Mesenchymal stem cell (in vitro differentiated cells and primary cell): ENCODE results near the gene SIX5.

Source experiments
- DNase-seq: peaks from one replicate; pipeline ENCODE4 v3.0.0-alpha.2; 2013
- H2AFZ ChIP-seq: one replicate; pipeline ENCODE4 v1.6.1; 2013; ENCODE audit warnings: low read depth, mild to moderate bottlenecking, control low read depth, inconsistent platforms, low read length, moderate library complexity
- H2AK5ac ChIP-seq: 2 replicates; pipeline ENCODE4 v1.6.1; 2013; ENCODE audit warnings: low read length, moderate library complexity, mild to moderate bottlenecking, inconsistent platforms; ENCODE audit not compliant: severe bottlenecking
- H2BK120ac ChIP-seq: one replicate; pipeline ENCODE4 v1.6.1; 2013; ENCODE audit warnings: low read depth, mild to moderate bottlenecking, inconsistent platforms, low read length, moderate library complexity
- H2BK12ac ChIP-seq, 2 experiments: one replicate each; pipeline ENCODE4 v1.6.1; 2013; ENCODE audit warnings: inconsistent platforms in 2 of 2, low read length in 2 of 2, mild to moderate bottlenecking in 2 of 2, moderate library complexity in 2 of 2, control low read depth in 1 of 2
- H2BK15ac ChIP-seq: one replicate; pipeline ENCODE4 v1.6.1; 2013; ENCODE audit warnings: mild to moderate bottlenecking, low read depth, inconsistent platforms; ENCODE audit not compliant: poor library complexity, severe bottlenecking
- H2BK5ac ChIP-seq: 2 replicates; pipeline ENCODE4 v1.6.1; 2013; ENCODE audit warnings: low read depth, mild to moderate bottlenecking, low read length, control low read depth, inconsistent platforms; ENCODE audit not compliant: poor library complexity, severe bottlenecking
- H3K14ac ChIP-seq, 2 experiments: one replicate each; pipeline ENCODE4 v1.6.1; 2013; ENCODE audit warnings: inconsistent platforms in 2 of 2, low read length in 2 of 2, control low read depth in 1 of 2, mild to moderate bottlenecking in 1 of 2, moderate library complexity in 1 of 2
- H3K18ac ChIP-seq, 2 experiments: one replicate each; pipeline ENCODE4 v1.6.1; 2013; ENCODE audit warnings: inconsistent platforms in 2 of 2, low read length in 2 of 2, control low read depth in 1 of 2, low read depth in 1 of 2, mild to moderate bottlenecking in 1 of 2
- H3K23ac ChIP-seq, 2 experiments: one replicate each; pipeline ENCODE4 v1.6.1; 2013; ENCODE audit warnings: inconsistent platforms in 2 of 2, low read length in 2 of 2, mild to moderate bottlenecking in 2 of 2, moderate library complexity in 2 of 2, control low read depth in 1 of 2
- H3K27ac ChIP-seq: 2 replicates; pipeline ENCODE4 v1.5.1; 2013; ENCODE audit warnings: mild to moderate bottlenecking, moderate library complexity, low read length, control low read depth, inconsistent platforms; ENCODE audit not compliant: poor library complexity, severe bottlenecking
- H3K27me3 ChIP-seq, 2 experiments: 2 replicates each; pipeline versions ENCODE4 v1.6.1 to v1.7.0; 2013; ENCODE audit warnings: low read length in 2 of 2, mild to moderate bottlenecking in 2 of 2, moderate library complexity in 2 of 2, control low read depth in 1 of 2, inconsistent platforms in 1 of 2; ENCODE audit not compliant: control insufficient read depth in 1 of 2, insufficient read depth in 1 of 2
- H3K36me3 ChIP-seq, 2 experiments: 2 replicates each; pipeline versions ENCODE4 v1.6.1 to v1.7.0; 2013; ENCODE audit warnings: low read length in 2 of 2, control low read depth in 1 of 2, inconsistent platforms in 1 of 2, low read depth in 1 of 2, mild to moderate bottlenecking in 1 of 2; ENCODE audit not compliant: insufficient read depth in 2 of 2, control insufficient read depth in 1 of 2
- H3K4ac ChIP-seq, 2 experiments: one replicate each; pipeline ENCODE4 v1.6.1; 2013; ENCODE audit warnings: inconsistent platforms in 2 of 2, low read length in 2 of 2, mild to moderate bottlenecking in 2 of 2, moderate library complexity in 2 of 2, control low read depth in 1 of 2, low read depth in 1 of 2
- H3K4me1 ChIP-seq: 2 replicates; pipeline ENCODE4 v1.6.1; 2013; ENCODE audit warnings: low read depth, low read length, control low read depth; ENCODE audit not compliant: control insufficient read depth, insufficient read depth
- H3K4me2 ChIP-seq: 2 replicates; pipeline ENCODE4 v1.6.1; 2013; ENCODE audit warnings: low read length, mild to moderate bottlenecking, inconsistent platforms; ENCODE audit not compliant: poor library complexity, severe bottlenecking
- H3K4me3 ChIP-seq, 2 experiments: 2 replicates each; pipeline versions ENCODE4 v1.5.1 to v1.7.0; 2013; ENCODE audit warnings: low read length in 2 of 2, mild to moderate bottlenecking in 2 of 2, control low read depth in 1 of 2, low read depth in 1 of 2; ENCODE audit not compliant: insufficient read depth in 1 of 2
- H3K79me1 ChIP-seq: replicated peaks from 2 replicates; pipeline ENCODE4 v1.6.1; 2013; ENCODE audit warnings: mild to moderate bottlenecking, control low read depth, low read length, inconsistent platforms; ENCODE audit not compliant: poor library complexity, severe bottlenecking
- H3K9ac ChIP-seq: 2 replicates; pipeline ENCODE4 v1.7.0; 2013; ENCODE audit warnings: mild to moderate bottlenecking, low read length, moderate library complexity
- H3K9me3 ChIP-seq: 2 replicates; pipeline ENCODE4 v1.7.0; 2013; ENCODE audit warnings: mild to moderate bottlenecking, low read length; ENCODE audit not compliant: control insufficient read depth
- H4K8ac ChIP-seq: one replicate; pipeline ENCODE4 v1.6.1; 2013; ENCODE audit warnings: inconsistent platforms, mild to moderate bottlenecking, low read length, moderate library complexity
- H4K91ac ChIP-seq: one replicate; pipeline ENCODE4 v1.6.1; 2013; ENCODE audit warnings: mild to moderate bottlenecking, low read length, inconsistent platforms
- WGBS: methylation state at CpG from one replicate; pipeline ENCODE4 v1.1.7; 2013; ENCODE audit warnings: mixed read lengths; 5-methylcytosine and 5-hydroxymethylcytosine counted together

The SIX5 gene

DNA sequence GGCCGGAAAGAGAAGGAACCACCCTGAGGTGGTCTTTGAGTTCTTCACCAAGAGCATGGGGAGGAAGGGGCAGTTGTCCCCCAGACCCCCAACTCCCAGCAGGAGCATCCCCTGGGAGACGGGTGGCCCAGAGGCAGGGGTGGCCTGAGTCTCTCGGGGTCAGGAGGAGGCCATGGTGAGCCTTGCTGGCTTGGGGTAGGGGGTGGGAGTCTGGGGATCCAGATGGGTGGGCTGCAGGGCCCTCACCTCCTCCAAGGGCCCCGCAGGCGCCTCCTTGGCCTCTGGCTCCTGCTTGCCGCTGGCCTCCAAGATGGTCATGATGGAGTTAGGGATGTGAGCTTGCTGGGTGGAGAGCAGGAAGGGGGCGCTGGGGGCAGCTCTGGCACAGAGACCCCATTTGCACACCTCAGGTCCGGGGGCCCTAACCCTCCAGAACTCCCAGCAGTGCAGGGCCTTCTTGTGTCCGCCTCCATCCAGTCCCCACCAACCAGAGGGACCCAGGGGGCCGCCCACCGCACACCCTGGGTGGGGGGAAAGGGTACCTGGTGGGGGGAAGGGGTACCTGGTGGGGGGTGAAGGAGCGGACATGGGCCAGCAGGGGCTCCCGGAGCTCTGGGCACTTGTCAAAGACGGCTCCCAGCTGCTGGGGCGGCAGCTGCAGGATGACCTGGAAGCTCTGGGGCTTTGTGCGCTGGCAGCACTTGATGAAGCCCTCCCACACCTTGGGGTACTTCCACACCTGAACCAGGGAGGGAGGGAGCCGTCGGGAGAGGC is 47.4 kb upstream of the SIX5 start:
- Histone ChIP-seq H2BK15ac (no peak overlapping the region), H3K9ac (peak overlapping the region; percentile 49), H2AFZ (no peak overlapping the region), H2BK5ac (no peak overlapping the region), H3K9me3 (no peaks in the 10 kb centered on the region), H3K4ac (peak overlapping the region in 1 of 2 experiments; percentile 42), H2BK120ac (no peak overlapping the region), H2AK5ac (peak overlapping the region; percentile 84), H3K27me3 (no peaks in the 10 kb centered on the region), H4K8ac (peak overlapping the region; percentile 60), H3K4me2 (peak overlapping the region; percentile 67), H4K91ac (peak overlapping the region; percentile 52), H3K4me3 (no peak overlapping the region), H3K4me1 (peaks cover 36% of the 10 kb centered on the region), H3K36me3 (peaks cover 35 to 43% of the 10 kb centered on the region in 2 experiments), H3K18ac (peak overlapping the region in 1 of 2 experiments; percentile 49), H3K27ac (peak overlapping the region; percentile 35), H3K23ac (no peak overlapping the region), H3K14ac (no peak overlapping the region), H3K79me1 (no peaks in the 10 kb centered on the region), H2BK12ac (no peak overlapping the region)
- no peak for DNase-seq
- 65% methylated on average over 6 of the region's 18 CpGs for WGBS

DNA sequence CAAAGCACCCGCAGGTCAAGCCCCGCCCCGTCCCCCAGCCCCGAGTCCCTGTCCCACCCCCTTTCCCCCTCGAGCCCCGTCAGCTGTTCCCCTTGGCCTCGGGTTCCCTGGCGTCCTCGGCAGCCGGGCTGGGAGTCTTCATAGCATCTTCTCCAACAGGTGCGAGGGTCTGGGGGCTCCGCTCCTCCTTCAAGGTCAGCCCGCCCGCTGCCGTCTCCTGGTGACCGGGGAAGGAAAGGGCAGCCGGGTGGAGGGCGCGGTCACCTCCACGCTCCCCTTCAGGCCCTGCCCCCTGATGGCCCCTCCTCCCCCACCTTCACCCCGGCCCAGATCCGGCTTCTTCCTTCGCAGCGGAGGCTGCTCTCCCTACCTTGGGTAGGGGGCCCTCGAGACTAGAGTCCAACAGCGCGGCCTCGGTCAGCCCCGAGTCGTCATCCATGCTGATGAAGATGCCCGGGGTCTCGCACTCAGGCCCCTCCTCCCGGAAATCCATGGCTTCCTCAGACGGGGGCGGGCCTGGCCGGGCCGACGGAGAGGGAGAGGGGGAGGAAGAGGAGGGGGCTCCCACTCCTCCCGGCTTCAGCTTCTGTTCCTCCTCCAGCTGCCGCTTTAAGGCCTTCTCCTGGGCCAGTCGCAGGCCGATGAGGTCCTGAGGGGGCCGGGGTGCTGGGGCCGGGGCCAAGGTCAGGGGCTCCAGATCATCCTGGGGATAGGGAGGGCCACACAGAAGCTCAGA is 46.6 kb upstream of the SIX5 start:
- H3K14ac ChIP-seq: no peak overlapping the region
- peak overlapping the region; percentile 67 for H3K4me2 ChIP-seq
- H2BK120ac ChIP-seq: peak overlapping the region; percentile 40
- no peak overlapping the region for H3K4ac ChIP-seq
- H3K9ac ChIP-seq: no peak overlapping the region
- no peaks in the 10 kb centered on the region for H3K9me3 ChIP-seq
- 11% methylated on average over 34 of the region's 44 CpGs for WGBS
- H3K23ac ChIP-seq: no peak overlapping the region
- H4K8ac ChIP-seq: peak overlapping the region; percentile 71
- H2AK5ac ChIP-seq: no peak overlapping the region
- H2BK12ac ChIP-seq: peak overlapping the region in 1 of 2 experiments; percentile 15
- H4K91ac ChIP-seq: peak overlapping the region; percentile 6
- peak overlapping the region in 1 of 2 experiments; percentile 61 for H3K4me3 ChIP-seq
- no peak overlapping the region for H2AFZ ChIP-seq
- H3K4me1 ChIP-seq: peaks cover 37% of the 10 kb centered on the region
- no peaks in the 10 kb centered on the region for H3K79me1 ChIP-seq
- no peak overlapping the region for H2BK5ac ChIP-seq
- H2BK15ac ChIP-seq: peak overlapping the region; percentile 55
- H3K27me3 ChIP-seq: no peaks in the 10 kb centered on the region
- H3K27ac ChIP-seq: no peak overlapping the region
- DNase-seq: peak; percentile 25
- H3K36me3 ChIP-seq: peaks cover 28 to 35% of the 10 kb centered on the region in 2 experiments
- H3K18ac ChIP-seq: peak overlapping the region in 1 of 2 experiments; percentile 49

DNA sequence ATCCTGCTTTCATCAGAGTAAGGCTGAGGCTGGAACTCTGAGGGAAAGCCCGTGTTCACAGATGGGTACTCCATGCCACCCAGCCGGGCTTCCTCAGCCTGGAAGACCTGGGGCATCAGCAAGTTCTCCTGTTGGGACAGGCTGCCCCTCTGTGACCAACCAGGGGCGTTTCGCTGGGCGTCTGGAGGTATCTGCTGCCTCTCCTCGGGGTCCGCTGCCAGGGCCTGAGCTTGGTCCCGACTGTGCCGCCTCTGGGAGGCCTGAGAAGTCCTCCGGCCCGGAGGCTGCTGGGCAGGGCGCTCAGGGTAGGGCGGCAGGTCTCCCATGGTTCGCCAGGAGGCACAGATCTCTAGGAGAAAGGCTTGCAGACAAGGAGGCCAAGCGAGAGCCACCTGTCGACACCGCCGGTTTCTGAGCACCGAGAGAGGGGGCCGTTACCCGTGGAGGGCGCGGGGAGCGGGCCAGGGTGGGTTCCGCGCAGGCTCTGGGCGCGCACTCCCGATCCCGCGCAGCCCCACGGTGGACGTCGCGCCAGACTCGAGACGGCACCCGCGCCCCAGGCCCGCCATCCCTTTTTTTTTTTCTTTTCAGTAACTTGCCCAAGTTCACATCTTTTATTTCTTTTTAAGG is 45.9 kb upstream of the SIX5 start, which contains the start of gene RSPH6A:
Gene RSPH6A (minus strand): TSS at position 458 of the 630 bp plus-strand sequence. CDS start 132 bp downstream, at position 326.
- peak within 1 kb of the TSS; percentile 71 for H3K4me2 ChIP-seq
- H3K27ac ChIP-seq: no peak within 1 kb of the TSS
- H2AFZ ChIP-seq: no peak within 1 kb of the TSS
- no peak within 1 kb of the TSS for H2BK5ac ChIP-seq
- peak within 1 kb of the TSS; percentile 6 for H4K91ac ChIP-seq
- peak within 1 kb of the TSS; percentile 40 for H2AK5ac ChIP-seq
- H3K4ac ChIP-seq: no peak within 1 kb of the TSS
- H3K79me1 ChIP-seq: no peaks in the 10 kb centered on the region
- no peak within 1 kb of the TSS for H3K14ac ChIP-seq
- H2BK120ac ChIP-seq: peak within 1 kb of the TSS; percentile 64
- H2BK12ac ChIP-seq: peak within 1 kb of the TSS in 1 of 2 experiments; percentile 15
- H2BK15ac ChIP-seq: peak within 1 kb of the TSS; percentile 55
- H3K27me3 ChIP-seq: no peaks in the 10 kb centered on the region
- H4K8ac ChIP-seq: peak within 1 kb of the TSS; percentile 71
- H3K9me3 ChIP-seq: no peaks in the 10 kb centered on the region
- H3K23ac ChIP-seq: no peak within 1 kb of the TSS
- H3K4me1 ChIP-seq: peaks cover 42% of the 10 kb centered on the region
- 39% methylated on average over 39 of the region's 40 CpGs for WGBS
- peak within 1 kb of the TSS in 1 of 2 experiments; percentile 61 for H3K4me3 ChIP-seq
- peak within 1 kb of the TSS; percentile 16 for H3K9ac ChIP-seq
- peaks cover 22 to 30% of the 10 kb centered on the region in 2 experiments for H3K36me3 ChIP-seq
- no peak for DNase-seq
- H3K18ac ChIP-seq: peak within 1 kb of the TSS; percentile 14 to 49
